PC-3 (cell line): ENCODE data around the gene NPLOC4. TPM values are rescaled to one million over a fixed set of nuclear protein-coding genes. Genes with fewer than 3 reads are reported as not detected.

Source experiments
- ATAC-seq: fragments of 200-7000 bp; cut with Tn5 transposase; 2 replicates; pipeline ENCODE4 v1.9.1; 2020; ENCODE audit warnings: mild to moderate bottlenecking, moderate library complexity
- BruUV-seq: library from RNA; stranded (reverse); fragments of 400-500 nt; replicated peaks from 2 replicates; lab custom pipeline; 2021; lab: Mats Ljungman, UMichigan
- CTCF ChIA-PET: fragments of 300-600 bp; sonication (Branson Sonifier 250); formaldehyde crosslinking; loops from one replicate; lab custom pipeline; 2022; ENCODE audit warnings: antibody characterized with exemption; lab: Charles Lee
- POLR2A ChIA-PET: fragments of 300-600 bp; sonication (Branson Sonifier 250); formaldehyde crosslinking; loops from one replicate; lab custom pipeline; 2022; ENCODE audit warnings: antibody characterized with exemption; ENCODE audit not compliant: unreplicated experiment; lab: Charles Lee
- DNase-seq: peaks from one replicate; pipeline ENCODE4 v3.0.0-alpha.2; 2015
- H2AFZ ChIP-seq: fragments of 300-600 bp; sonication (generic); 2 replicates; pipeline ENCODE4 v1.6.0; 2016; ENCODE audit warnings: antibody characterized with exemption, low read length
- H3F3A ChIP-seq: fragments of 300-600 bp; sonication (generic); one replicate; pipeline ENCODE4 v1.6.0; 2017; ENCODE audit warnings: antibody characterized with exemption, low read length, control low read depth, mild to moderate bottlenecking; ENCODE audit not compliant: unreplicated experiment
- H3K27ac ChIP-seq: fragments of 300-600 bp; sonication (generic); 2 replicates; pipeline ENCODE4 v1.5.1; 2016; ENCODE audit warnings: mild to moderate bottlenecking, low read length
- H3K27me3 ChIP-seq: fragments of 300-600 bp; sonication (generic); 2 replicates; pipeline ENCODE4 v1.6.1; 2016; ENCODE audit warnings: low read length, mixed read lengths
- H3K36me3 ChIP-seq: fragments of 300-600 bp; sonication (generic); 2 replicates; pipeline ENCODE4 v1.6.1; 2016; ENCODE audit warnings: low read depth, mixed run types, low read length, mixed read lengths
- H3K4me1 ChIP-seq: fragments of 300-600 bp; sonication (generic); 2 replicates; pipeline ENCODE4 v1.5.1; 2016; ENCODE audit warnings: low read length; ENCODE audit not compliant: insufficient read depth
- H3K4me2 ChIP-seq: fragments of 300-600 bp; sonication (generic); 2 replicates; pipeline ENCODE4 v1.6.0; 2016; ENCODE audit warnings: low read length
- H3K4me3 ChIP-seq: fragments of 300-600 bp; sonication (generic); 2 replicates; pipeline ENCODE4 v1.5.1; 2016; ENCODE audit warnings: mild to moderate bottlenecking, low read length, mixed read lengths
- H3K79me2 ChIP-seq: fragments of 300-600 bp; sonication (generic); 2 replicates; pipeline ENCODE4 v1.6.1; 2017; ENCODE audit warnings: low read length, mixed read lengths
- H3K9ac ChIP-seq: fragments of 300-600 bp; sonication (generic); 2 replicates; pipeline ENCODE4 v1.6.0; 2016; ENCODE audit warnings: mild to moderate bottlenecking, low read length
- H3K9me2 ChIP-seq: fragments of 300-600 bp; sonication (generic); replicated peaks from 2 replicates; pipeline ENCODE4 v1.6.1; 2016; ENCODE audit warnings: mixed run types, low read length, mixed read lengths
- H3K9me3 ChIP-seq: fragments of 300-600 bp; sonication (generic); 2 replicates; pipeline ENCODE4 v1.6.1; 2016; ENCODE audit warnings: low read length, mixed read lengths
- H4K20me1 ChIP-seq: fragments of 300-600 bp; sonication (generic); 2 replicates; pipeline ENCODE4 v1.6.1; 2016; ENCODE audit warnings: low read length, mixed read lengths
- CTCF ChIP-seq: fragments of 300-600 bp; sonication (generic); conservative IDR thresholded peaks from 2 replicates; pipeline ENCODE4 v1.5.1; 2017; ENCODE audit warnings: antibody characterized with exemption, low read depth, mild to moderate bottlenecking, low read length
- EZH2 ChIP-seq: fragments of 300-600 bp; sonication (generic); IDR thresholded peaks from one replicate; pipeline ENCODE4 v1.6.1; 2017; ENCODE audit warnings: antibody characterized with exemption, mild to moderate bottlenecking, low read length; ENCODE audit not compliant: unreplicated experiment
- EZH2phosphoT487 ChIP-seq: fragments of 300-600 bp; sonication (generic); IDR thresholded peaks from 2 replicates; pipeline ENCODE4 v1.6.1; 2018; ENCODE audit warnings: mild to moderate bottlenecking, antibody characterized with exemption, low read length, borderline replicate concordance
- intact Hi-C: fragments of 100-400 bp; cut with micrococcal nuclease; formaldehyde crosslinking; loops from 2 replicates; pipeline ENCODE4 v1.9.0; 2023
- total RNA-seq: library from RNA; depleted of rRNA; stranded (reverse); fragments of >200 nt; gene quantifications from 2 replicates; pipeline ENCODE4 v1.2.3, GENCODE V29; 2014

Gene NPLOC4
- total RNA-seq, 1 experiment from 2014 or later = 109 TPM

- H4K20me1 ChIP-seq = peaks cover 27% of the 10 kb centered on the region
- DNase-seq = no peak
- TF ChIP-seq CTCF (no peak), EZH2phosphoT487 (no peak), EZH2 (no peak)
- no peak overlapping the region for H3K4me3 ChIP-seq
- peaks cover 72% of the 10 kb centered on the region for H3K36me3 ChIP-seq
- intact Hi-C loops = no loop called here
- no peak overlapping the region for H3K9ac ChIP-seq
- CTCF ChIA-PET = no interaction called here
- H3K79me2 ChIP-seq = peaks cover 13% of the 10 kb centered on the region
- no peaks in the 10 kb centered on the region for H3K27me3 ChIP-seq
- H3K4me2 ChIP-seq = no peak overlapping the region
- no peak for ATAC-seq
- POLR2A ChIA-PET = no interaction called here
- no peaks in the 10 kb centered on the region for H3K9me3 ChIP-seq
- peaks cover 11% of the 10 kb centered on the region for H3F3A ChIP-seq
- H3K4me1 ChIP-seq = peaks cover 40% of the 10 kb centered on the region
- no TSS peak for BruUV-seq
- no peaks in the 10 kb centered on the region for H3K9me2 ChIP-seq
- H3K27ac ChIP-seq = no peak overlapping the region
- no peak overlapping the region for H2AFZ ChIP-seq
These were observed 72.1 kb downstream of the NPLOC4 start for GRCh38 chr17:81564778-81565177.

- H2AFZ ChIP-seq = no peak overlapping the region
- TF ChIP-seq EZH2 (no peak), CTCF (no peak)
- intact Hi-C loops = no loop called here
- peaks cover 13% of the 10 kb centered on the region for H3K79me2 ChIP-seq
- ATAC-seq (no peak), DNase-seq (no peak)
- H4K20me1 ChIP-seq = peaks cover 21% of the 10 kb centered on the region
- no peaks in the 10 kb centered on the region for H3K9me2 ChIP-seq
- peaks cover 11% of the 10 kb centered on the region for H3F3A ChIP-seq
- H3K9ac ChIP-seq = no peak overlapping the region
- no peaks in the 10 kb centered on the region for H3K27me3 ChIP-seq
- H3K4me3 ChIP-seq = no peak overlapping the region
- ChIA-PET POLR2A (no interaction called here), CTCF (no interaction called here)
- BruUV-seq = no TSS peak
- no peak overlapping the region for H3K4me2 ChIP-seq
- peaks cover 40% of the 10 kb centered on the region for H3K4me1 ChIP-seq
- peaks cover 71% of the 10 kb centered on the region for H3K36me3 ChIP-seq
- H3K9me3 ChIP-seq = no peaks in the 10 kb centered on the region
- H3K27ac ChIP-seq = no peak overlapping the region
These were observed 72.9 kb downstream of the NPLOC4 start for GRCh38 chr17:81563861-81564586.

- Histone ChIP-seq H3K27me3 (no peaks in the 10 kb centered on the region), H3K27ac (no peak overlapping the region), H3K4me2 (no peak overlapping the region), H4K20me1 (peaks cover 14% of the 10 kb centered on the region; the same call in 1 of the 2 replicates), H3K9me3 (no peaks in the 10 kb centered on the region), H3K36me3 (peaks cover 81% of the 10 kb centered on the region), H2AFZ (no peak overlapping the region), H3K4me3 (no peak overlapping the region), H3K9me2 (no peaks in the 10 kb centered on the region), H3F3A (peaks cover 11% of the 10 kb centered on the region), H3K9ac (no peak overlapping the region), H3K4me1 (peaks cover 35% of the 10 kb centered on the region), H3K79me2 (peaks cover 13% of the 10 kb centered on the region)
- ATAC-seq (peak; percentile 34; the same call in 1 of the 2 replicates), DNase-seq (peak; percentile 43)
- CTCF ChIA-PET = no interaction called here
- POLR2A ChIA-PET = interaction anchor here (0.6 kb wide), 2 partner anchors 9 to 47 kb away, joined by 3 to 4 read pairs; partner anchors contain the start of gene FAAP100
- intact Hi-C loops = no loop called here
- no TSS peak for BruUV-seq
- TF ChIP-seq EZH2phosphoT487 (no peak), CTCF (no peak), EZH2 (no peak)
These were observed 75.4 kb downstream of the NPLOC4 start for GRCh38 chr17:81561494-81561885.
